ENCODE data around the gene AKNA. TPM values are rescaled to one million over a fixed set of nuclear protein-coding genes. Genes with fewer than 3 reads are reported as not detected.

Gene AKNA
- polyA plus RNA-seq, 1 donor from 2014 or later, result 1.2 TPM

DNA sequence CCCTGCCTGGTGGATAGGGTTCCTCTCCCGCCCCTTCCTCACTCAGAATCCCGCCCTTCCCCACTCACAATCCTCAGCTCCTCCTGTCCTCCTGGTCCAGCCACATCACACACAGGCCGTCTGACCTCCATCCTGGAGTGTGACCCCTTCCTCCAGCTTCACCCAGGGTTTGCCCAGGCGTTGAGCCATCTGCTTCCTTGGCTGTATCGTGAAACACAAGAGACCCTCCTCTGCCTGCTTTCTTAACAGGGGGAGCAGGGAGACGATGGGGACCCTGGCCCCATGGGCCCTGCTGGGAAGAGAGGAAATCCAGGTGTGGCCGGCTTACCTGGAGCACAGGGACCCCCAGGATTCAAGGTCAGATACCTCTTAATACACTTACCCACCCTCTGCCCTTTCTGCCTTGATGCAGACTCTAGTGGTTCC is 97.2 kb downstream of the AKNA start:
- Histone ChIP-seq H3K27ac (ENCODE audit: low read length) (no peak overlapping the region), H3K79me2 (replicated peaks; ENCODE audit: insufficient read depth, low read length) (no peaks in the 10 kb centered on the region), H3K4me2 (ENCODE audit: low read length) (no peak overlapping the region), H3K36me3 (ENCODE audit: insufficient read depth, low read length) (no peaks in the 10 kb centered on the region), H3K9me2 (ENCODE audit: insufficient read depth, low read length) (no peaks in the 10 kb centered on the region), H3K4me3 (ENCODE audit: low read length) (no peak overlapping the region), H3K27me3 (ENCODE audit: insufficient read depth, low read depth, low read length) (no peaks in the 10 kb centered on the region), H3K9me3 (ENCODE audit: low read length) (peaks cover 3% of the 10 kb centered on the region), H3K9ac (ENCODE audit: low read length) (no peak overlapping the region), H4K20me1 (ENCODE audit: insufficient read depth) (no peaks in the 10 kb centered on the region), H3F3A (ENCODE audit: insufficient read depth, low read length, poor library complexity, severe bottlenecking) (no peaks in the 10 kb centered on the region), H2AFZ (ENCODE audit: low read depth, low read length) (no peak overlapping the region)
- no peak for TF ChIP-seq EP300 (conservative IDR thresholded peaks at IDR 0.05; ENCODE audit: poor library complexity, severe bottlenecking)
- TF ChIP-seq, protein P1, sequence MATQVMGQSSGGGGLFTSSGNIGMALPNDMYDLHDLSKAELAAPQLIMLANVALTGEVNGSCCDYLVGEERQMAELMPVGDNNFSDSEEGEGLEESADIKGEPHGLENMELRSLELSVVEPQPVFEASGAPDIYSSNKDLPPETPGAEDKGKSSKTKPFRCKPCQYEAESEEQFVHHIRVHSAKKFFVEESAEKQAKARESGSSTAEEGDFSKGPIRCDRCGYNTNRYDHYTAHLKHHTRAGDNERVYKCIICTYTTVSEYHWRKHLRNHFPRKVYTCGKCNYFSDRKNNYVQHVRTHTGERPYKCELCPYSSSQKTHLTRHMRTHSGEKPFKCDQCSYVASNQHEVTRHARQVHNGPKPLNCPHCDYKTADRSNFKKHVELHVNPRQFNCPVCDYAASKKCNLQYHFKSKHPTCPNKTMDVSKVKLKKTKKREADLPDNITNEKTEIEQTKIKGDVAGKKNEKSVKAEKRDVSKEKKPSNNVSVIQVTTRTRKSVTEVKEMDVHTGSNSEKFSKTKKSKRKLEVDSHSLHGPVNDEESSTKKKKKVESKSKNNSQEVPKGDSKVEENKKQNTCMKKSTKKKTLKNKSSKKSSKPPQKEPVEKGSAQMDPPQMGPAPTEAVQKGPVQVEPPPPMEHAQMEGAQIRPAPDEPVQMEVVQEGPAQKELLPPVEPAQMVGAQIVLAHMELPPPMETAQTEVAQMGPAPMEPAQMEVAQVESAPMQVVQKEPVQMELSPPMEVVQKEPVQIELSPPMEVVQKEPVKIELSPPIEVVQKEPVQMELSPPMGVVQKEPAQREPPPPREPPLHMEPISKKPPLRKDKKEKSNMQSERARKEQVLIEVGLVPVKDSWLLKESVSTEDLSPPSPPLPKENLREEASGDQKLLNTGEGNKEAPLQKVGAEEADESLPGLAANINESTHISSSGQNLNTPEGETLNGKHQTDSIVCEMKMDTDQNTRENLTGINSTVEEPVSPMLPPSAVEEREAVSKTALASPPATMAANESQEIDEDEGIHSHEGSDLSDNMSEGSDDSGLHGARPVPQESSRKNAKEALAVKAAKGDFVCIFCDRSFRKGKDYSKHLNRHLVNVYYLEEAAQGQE (IDR thresholded peaks at IDR 0.05; ENCODE audit: borderline replicate concordance), result no peak
- TF ChIP-seq, protein P2, sequence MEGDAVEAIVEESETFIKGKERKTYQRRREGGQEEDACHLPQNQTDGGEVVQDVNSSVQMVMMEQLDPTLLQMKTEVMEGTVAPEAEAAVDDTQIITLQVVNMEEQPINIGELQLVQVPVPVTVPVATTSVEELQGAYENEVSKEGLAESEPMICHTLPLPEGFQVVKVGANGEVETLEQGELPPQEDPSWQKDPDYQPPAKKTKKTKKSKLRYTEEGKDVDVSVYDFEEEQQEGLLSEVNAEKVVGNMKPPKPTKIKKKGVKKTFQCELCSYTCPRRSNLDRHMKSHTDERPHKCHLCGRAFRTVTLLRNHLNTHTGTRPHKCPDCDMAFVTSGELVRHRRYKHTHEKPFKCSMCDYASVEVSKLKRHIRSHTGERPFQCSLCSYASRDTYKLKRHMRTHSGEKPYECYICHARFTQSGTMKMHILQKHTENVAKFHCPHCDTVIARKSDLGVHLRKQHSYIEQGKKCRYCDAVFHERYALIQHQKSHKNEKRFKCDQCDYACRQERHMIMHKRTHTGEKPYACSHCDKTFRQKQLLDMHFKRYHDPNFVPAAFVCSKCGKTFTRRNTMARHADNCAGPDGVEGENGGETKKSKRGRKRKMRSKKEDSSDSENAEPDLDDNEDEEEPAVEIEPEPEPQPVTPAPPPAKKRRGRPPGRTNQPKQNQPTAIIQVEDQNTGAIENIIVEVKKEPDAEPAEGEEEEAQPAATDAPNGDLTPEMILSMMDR (IDR thresholded peaks at IDR 0.05; ENCODE audit: poor library complexity, severe bottlenecking), result no peak
- TF ChIP-seq POLR2AphosphoS5 (IDR thresholded peaks at IDR 0.05), result no peak
- TF ChIP-seq TAF1 (IDR thresholded peaks at IDR 0.05; ENCODE audit: low read depth), result no peak

DNA sequence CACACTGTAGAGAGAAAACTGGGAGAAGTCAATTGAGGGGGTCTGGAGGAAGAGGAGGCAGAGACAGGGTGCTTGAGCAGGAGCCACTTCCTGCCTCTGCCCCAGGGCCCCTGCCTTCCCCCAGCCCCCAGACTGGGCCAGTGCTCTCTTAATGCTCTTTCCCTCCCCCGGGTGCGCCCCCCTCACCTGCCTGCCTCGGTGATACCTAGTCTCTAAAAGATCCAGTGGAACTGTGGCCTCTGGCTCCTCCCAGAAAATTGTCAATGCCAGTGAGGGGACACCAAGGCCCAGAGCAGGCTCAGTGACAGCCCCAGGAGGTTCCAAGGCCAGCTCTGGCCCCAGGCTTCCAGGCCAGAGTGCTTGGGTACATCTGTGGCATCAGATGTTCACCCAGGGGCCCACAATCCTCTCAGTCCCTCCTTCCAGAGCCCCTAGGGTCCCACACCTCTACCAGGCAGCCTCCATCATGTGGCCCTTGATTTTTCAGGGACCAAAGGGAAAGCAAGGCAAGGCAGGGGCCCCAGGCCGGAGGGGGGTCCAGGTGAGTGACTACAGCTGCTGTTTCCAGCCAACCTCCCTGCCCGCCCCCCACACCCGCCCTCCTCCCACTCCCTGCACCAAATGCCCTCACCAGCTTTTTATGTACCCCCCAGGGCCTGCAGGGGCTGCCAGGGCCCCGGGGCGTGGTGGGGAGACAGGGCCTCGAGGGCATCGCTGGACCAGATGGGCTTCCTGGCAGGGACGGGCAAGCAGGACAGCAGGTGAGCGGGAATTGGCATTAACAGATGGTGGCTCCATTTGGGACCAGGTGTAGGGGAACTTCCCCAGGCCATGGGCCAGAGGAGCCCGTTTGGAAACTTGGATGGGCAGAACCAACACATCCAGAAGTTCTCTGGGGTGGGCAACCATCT is 98.0 kb downstream of the AKNA start:
- H3K9me2 ChIP-seq (ENCODE audit: insufficient read depth, low read length), result no peaks in the 10 kb centered on the region
- H4K20me1 ChIP-seq (ENCODE audit: insufficient read depth), result no peaks in the 10 kb centered on the region
- H3K9ac ChIP-seq (ENCODE audit: low read length), result no peak overlapping the region
- H2AFZ ChIP-seq (ENCODE audit: low read depth, low read length), result no peak overlapping the region
- H3F3A ChIP-seq (ENCODE audit: insufficient read depth, low read length, poor library complexity, severe bottlenecking), result no peaks in the 10 kb centered on the region
- no peaks in the 10 kb centered on the region for H3K9me3 ChIP-seq (ENCODE audit: low read length)
- TF ChIP-seq EP300 (conservative IDR thresholded peaks at IDR 0.05; ENCODE audit: poor library complexity, severe bottlenecking) (no peak), MXI1 (conservative IDR thresholded peaks at IDR 0.05; ENCODE audit: poor library complexity, severe bottlenecking) (no peak), TAF1 (IDR thresholded peaks at IDR 0.05; ENCODE audit: low read depth) (no peak), POLR2AphosphoS5 (IDR thresholded peaks at IDR 0.05) (no peak), RAD21 (conservative IDR thresholded peaks at IDR 0.05) (no peak), EZH2 (IDR thresholded peaks at IDR 0.05; ENCODE audit: borderline replicate concordance, insufficient read depth, low read length, poor library complexity, severe bottlenecking) (no peak)
- no peaks in the 10 kb centered on the region for H3K27me3 ChIP-seq (ENCODE audit: insufficient read depth, low read depth, low read length)
- H3K79me2 ChIP-seq (replicated peaks; ENCODE audit: insufficient read depth, low read length), result no peaks in the 10 kb centered on the region
- no peak overlapping the region for H3K4me2 ChIP-seq (ENCODE audit: low read length)
- H3K36me3 ChIP-seq (ENCODE audit: insufficient read depth, low read length), result no peaks in the 10 kb centered on the region
- H3K4me3 ChIP-seq (ENCODE audit: low read length), result no peak overlapping the region
- H3K27ac ChIP-seq (ENCODE audit: low read length), result no peak overlapping the region
